HG03342 (cell line): ENCODE measurements around the gene DNER.
A peak's percentile ranks its signal among the peaks of the same experiment; 100 is the strongest.
"Not testable (repeated sequence)": the region's sequence is repeated elsewhere in the genome, so short reads cannot be mapped to it uniquely, and the experiment has no call there.

Source experiments
- ATAC-seq: cut with Tn5 transposase; IDR thresholded peaks from one replicate; pipeline ENCODE4 v1.9.1; 2021; ENCODE audit warnings: mild to moderate bottlenecking, moderate library complexity; ENCODE audit not compliant: unreplicated experiment

Gene DNER

GRCh38 chr2:229715895-229716507, 1.6 kb upstream of the DNER start:
- no peak for ATAC-seq

- ATAC-seq, result peak; percentile 24
Observed at GRCh38 chr2:229714736-229715541, 584 bp upstream of the DNER start.

- no peak for ATAC-seq
Observed at GRCh38 chr2:229713371-229714079, 830 bp downstream of the DNER start.

GRCh38 chr2:229712136-229712535, 2.2 kb downstream of the DNER start:
- no peak for ATAC-seq

- ATAC-seq, result no peak
Observed at GRCh38 chr2:229708335-229708734, 6.0 kb downstream of the DNER start.

- no peak for ATAC-seq
Observed at GRCh38 chr2:229703909-229704630, 10.3 kb downstream of the DNER start.

- ATAC-seq, result no peak
Observed at GRCh38 chr2:229701716-229702115, 12.6 kb downstream of the DNER start.

GRCh38 chr2:229701062-229701461, 13.3 kb downstream of the DNER start:
- ATAC-seq, result no peak

GRCh38 chr2:229695961-229696360, 18.4 kb downstream of the DNER start:
- ATAC-seq, result no peak

- ATAC-seq, result not testable (repeated sequence)
Observed at GRCh38 chr2:229693845-229694244, 20.5 kb downstream of the DNER start.

GRCh38 chr2:229691631-229692030, 22.7 kb downstream of the DNER start:
- no peak for ATAC-seq

GRCh38 chr2:229689307-229689839, 25.0 kb downstream of the DNER start:
- ATAC-seq, result no peak

GRCh38 chr2:229688141-229688540, 26.2 kb downstream of the DNER start:
- no peak for ATAC-seq

- ATAC-seq, result no peak
Observed at GRCh38 chr2:229686122-229686919, 28.0 kb downstream of the DNER start.

- ATAC-seq, result no peak
Observed at GRCh38 chr2:229684942-229685562, 29.3 kb downstream of the DNER start.

- ATAC-seq, result no peak
Observed at GRCh38 chr2:229679393-229680125, 34.8 kb downstream of the DNER start.

- ATAC-seq, result no peak
Observed at GRCh38 chr2:229675569-229675968, 38.8 kb downstream of the DNER start.

GRCh38 chr2:229674830-229675530, 39.4 kb downstream of the DNER start:
- ATAC-seq, result no peak
